ENCODE measurements around the gene MIS18BP1.

- no peak for TF ChIP-seq CTCF (IDR thresholded peaks at IDR 0.05; ENCODE audit: insufficient read depth, low read depth, low read length)
- no peak for TF ChIP-seq EZH2 (IDR thresholded peaks at IDR 0.05; ENCODE audit: insufficient read depth, low read length)
These were observed 40.8 kb downstream of the MIS18BP1 start for GRCh38 chr14:45212231-45212630.
